Activated CD8-positive, alpha-beta memory T cell treated with anti-CD3 and anti-CD28 coated beads for 24 hours (primary cell): ENCODE results near the gene CASP7.

Experiments used
- DNase-seq: peaks from one replicate; pipeline ENCODE4 v3.0.0-alpha.2; 2020

The CASP7 gene

GRCh38 chr10:113666682-113667252 lies 12.9 kb upstream of the CASP7 start:
- no peak for DNase-seq

DNA sequence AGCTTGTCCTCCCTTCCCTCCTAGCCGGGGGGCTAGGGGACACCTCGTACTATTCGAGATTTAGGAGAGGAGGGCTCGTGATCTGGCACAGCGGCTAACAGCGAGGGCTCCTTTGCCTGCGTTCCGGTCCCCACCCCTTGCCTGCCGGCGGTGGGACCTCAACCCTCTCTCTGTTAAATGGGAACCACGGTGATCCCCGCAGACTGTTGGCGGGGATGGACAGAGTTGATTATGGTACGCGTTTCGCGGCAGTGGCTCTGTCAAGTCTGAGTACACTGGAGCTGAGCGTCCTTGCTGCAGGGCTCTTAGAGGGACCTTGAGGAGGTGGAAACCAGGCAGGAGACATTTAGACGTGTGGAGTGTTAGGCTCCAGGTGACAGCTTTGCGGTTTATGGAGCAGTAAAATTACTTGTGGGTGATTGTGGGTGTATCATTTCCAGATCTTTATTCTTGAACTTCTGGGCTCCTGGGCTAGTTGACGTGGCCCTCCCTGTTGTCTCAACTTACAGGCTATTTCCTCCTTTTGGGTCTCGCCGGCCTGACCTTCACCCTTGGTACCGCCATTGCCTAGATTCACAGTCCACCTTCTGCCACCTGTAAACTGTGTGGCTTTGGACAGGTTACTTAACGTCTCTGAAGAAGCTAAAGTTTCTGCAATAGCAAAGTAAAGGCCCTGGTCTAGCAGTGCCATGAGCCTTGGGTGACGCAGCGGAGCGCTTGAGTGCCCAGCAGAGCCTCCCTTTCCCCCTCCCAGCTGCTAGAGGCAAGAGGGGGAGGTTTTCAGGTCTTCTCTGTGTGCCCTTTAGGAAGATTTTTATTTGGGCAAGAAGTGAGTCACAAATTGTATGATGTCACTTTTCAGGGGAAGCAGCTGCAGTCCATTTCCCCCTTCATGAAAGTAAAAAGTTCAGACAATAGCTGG lies 739 bp downstream of the CASP7 start:
- peak; percentile 75 for DNase-seq

- no peak for DNase-seq
Observed at GRCh38 chr10:113681533-113682470, 2.1 kb downstream of the CASP7 start.

- DNase-seq, result no peak
Observed at GRCh38 chr10:113683300-113683699, 3.6 kb downstream of the CASP7 start.

GRCh38 chr10:113686028-113686427 lies 6.3 kb downstream of the CASP7 start:
- no peak for DNase-seq

DNA sequence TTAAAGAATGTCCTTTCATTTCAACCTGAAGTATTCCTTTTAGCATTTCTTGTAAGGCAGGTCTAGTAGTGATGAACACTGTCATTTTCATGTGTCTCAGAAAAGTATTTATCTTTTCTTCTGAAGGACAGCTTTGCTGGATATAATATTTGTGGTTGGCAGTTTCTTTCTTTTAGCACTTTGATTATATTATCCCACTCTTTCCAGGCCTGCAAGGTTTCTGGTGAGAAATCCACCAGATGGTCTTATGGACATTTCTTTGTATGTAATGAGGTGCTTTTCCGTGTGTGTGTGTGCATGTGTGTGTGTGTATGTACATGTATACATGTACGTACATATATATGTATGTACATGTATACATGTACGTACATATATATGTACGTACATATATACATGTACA lies 7.3 kb downstream of the CASP7 start:
- DNase-seq, result no peak

DNA sequence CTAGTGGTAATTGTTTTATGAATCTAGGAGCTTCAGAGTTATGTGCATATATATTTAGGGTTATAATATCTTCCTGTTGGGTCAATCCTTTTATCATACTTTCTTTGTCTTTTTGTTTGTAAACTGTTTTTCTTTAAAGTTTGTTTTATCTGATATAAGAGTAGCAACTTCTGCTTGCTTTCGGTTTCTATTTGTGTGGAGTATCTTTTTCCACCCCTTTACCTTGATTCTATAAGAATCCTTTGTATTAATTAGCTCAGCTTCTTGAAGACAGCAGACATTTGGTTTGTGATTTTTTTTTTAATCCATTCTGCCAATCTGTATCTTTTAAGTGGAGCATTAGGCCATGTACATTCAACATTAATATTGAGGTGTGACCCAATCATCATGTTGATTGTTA lies 9.3 kb downstream of the CASP7 start:
- no peak for DNase-seq

- DNase-seq, result no peak
Observed at GRCh38 chr10:113689574-113689973, 9.9 kb downstream of the CASP7 start.

- no peak for DNase-seq
Observed at GRCh38 chr10:113690749-113691148, 11.0 kb downstream of the CASP7 start.

DNA sequence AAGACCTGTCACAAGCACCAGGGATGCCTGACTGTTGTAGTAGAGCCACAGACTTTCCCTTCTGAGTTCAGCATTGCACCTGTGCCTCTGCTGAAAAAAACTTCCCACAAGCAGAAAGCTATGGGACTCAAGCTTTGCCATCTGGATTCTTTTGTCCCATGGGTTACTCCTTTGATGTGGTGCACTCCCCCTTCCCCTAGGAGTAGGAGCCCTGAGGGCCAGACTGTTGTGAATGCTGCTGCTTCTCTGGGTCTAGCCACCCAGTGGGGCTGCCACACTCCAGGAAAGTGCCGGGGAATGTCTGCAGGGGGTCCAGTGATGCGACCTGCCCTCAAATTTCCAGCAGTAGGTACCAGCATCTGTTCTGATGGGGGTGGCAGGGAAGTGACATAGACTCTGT lies 11.7 kb downstream of the CASP7 start:
- DNase-seq, result no peak

GRCh38 chr10:113692271-113692670 lies 12.6 kb downstream of the CASP7 start:
- no peak for DNase-seq

DNA sequence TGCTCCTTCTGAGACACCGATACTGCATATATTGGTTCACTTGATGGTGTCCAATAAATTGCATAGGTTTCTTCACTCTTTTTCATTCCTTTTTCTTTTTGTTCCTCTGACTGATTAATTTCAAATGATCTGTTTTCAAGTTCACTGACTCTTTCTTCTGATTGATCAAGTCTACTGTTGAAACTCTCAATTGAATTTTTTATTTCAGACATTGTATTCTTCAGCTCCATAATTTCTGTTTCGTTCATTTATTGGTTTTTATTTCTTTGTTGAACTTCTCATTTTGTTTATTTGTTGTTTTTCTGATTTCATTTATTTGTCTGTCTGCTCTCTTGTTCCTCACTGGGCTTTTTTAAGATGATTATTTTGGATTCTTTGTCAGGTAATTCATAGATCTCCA lies 13.6 kb downstream of the CASP7 start:
- DNase-seq, result no peak

DNA sequence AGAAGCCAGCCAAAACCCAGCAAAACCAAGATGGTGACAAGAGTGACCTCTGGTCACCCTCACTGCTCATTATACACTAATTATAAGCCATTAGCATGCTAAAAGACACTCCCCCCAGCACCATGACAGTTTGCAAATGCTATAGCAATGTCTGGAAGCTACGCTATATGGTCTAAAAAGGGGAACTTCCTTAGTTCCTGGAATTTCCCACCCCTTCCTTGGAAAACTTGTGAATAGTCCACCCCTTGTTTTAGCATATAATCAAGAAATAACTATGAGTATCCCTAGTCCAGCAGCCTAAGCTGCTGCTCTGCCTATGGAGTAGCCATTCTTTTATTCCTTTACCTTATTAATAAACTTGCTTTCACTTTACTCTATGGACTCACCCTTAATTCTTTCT lies 16.0 kb downstream of the CASP7 start:
- DNase-seq, result no peak

DNA sequence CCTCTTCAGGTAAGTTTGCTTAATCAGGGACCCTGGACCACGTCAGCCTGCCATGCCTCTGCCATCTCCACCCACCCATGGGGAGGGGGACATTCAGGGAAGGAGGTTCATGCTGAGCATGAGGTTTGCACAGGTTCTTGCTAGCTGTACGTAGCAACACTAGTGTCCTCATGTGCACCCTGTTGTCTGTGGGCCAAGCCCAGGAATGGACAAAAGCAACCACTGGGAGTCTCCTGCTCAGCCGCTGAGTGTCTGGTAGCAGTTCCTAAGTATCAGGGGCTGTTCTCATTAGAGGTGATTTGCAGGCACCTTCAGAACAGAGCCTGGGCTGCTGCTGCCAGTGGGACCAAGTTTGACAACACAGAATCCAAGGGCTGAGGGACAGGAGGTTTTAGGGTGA lies 17.9 kb downstream of the CASP7 start:
- DNase-seq, result no peak

GRCh38 chr10:113704637-113705343 lies 25.1 kb downstream of the CASP7 start:
- no peak for DNase-seq

GRCh38 chr10:113705344-113705652 lies 25.6 kb downstream of the CASP7 start:
- no peak for DNase-seq

DNA sequence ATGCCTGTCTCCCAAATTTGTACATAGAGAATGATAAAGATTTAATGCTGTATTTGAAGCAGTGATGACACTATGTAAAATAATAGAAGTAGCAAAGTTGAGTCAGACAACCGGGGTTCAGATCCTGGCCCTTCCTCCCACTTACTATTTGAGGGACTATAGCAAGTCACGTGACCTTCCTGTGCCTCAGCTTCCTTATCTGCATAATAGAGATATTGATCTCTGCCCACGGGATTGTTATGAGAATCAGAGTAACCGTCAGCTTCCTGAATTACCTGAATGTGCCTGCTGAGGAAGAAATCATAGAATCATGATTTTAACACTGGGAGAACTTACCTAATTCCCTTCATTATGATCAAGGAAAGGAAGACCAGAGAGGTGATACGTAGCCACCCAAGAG lies 26.9 kb downstream of the CASP7 start:
- DNase-seq, result no peak

- no peak for DNase-seq
Observed at GRCh38 chr10:113708640-113709039, 28.9 kb downstream of the CASP7 start.

DNA sequence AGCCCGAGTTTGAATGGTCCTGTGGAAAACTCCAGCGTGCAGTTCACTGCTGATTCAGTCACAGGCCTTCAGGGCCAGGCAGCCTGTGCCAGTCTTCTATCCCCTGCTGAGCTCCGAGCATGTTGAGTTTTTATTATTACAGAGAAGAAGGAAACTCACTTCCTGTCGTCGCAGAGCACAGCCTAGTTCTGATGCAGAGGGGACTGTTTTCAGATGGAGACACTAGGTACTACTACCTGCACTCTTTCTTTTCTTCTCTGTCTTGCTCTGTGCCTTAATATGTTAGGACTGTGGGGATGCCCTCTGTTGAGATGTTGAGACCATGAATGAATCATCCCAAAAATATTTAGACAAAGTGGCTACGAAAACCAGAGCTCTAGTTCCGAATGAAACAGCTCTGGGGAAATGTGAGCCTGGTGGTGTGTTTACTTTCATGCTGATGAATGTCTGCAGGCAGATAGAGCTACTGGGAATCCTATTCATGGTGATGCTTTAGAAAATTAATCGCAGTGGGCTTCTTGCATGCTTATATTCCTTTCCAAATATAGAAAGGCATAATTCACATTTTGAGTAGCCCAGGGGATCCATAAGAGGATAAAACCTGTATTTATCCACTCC lies 29.6 kb downstream of the CASP7 start:
- no peak for DNase-seq

DNA sequence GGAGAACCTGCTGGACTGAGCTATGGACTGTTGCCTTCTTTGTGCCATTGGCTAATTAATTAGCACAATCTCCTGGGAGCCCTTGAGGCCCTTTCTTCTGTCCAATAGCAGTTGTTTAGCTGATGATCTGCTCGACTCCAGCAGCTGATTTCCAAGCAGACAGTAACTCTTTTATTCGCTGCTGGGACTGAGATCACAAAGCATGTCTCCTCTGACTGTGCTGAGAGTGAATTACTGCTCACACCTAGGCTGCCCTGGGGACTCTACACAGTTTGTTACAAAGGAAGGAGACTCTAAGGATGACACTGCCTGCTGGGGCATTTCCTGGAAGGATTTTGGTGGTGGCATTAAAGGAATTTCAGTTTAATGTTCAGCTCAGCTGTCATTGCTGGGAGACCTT lies 31.4 kb downstream of the CASP7 start:
- no peak for DNase-seq

- DNase-seq, result no peak
Observed at GRCh38 chr10:113712024-113712423, 32.3 kb downstream of the CASP7 start.
